HEK293 (cell line): ENCODE results near the gene HSD17B14.

ENCODE experiments used
- CTCF ChIA-PET: fragments of 350-600 bp; formaldehyde crosslinking; extraction: SDS; loops from one replicate; lab custom pipeline; 2021; ENCODE audit warnings: antibody characterized with exemption; lab: Yijun Ruan, JAX
- POLR2A ChIA-PET: fragments of 300-600 bp; formaldehyde crosslinking; extraction: SDS; loops from one replicate; lab custom pipeline; 2020; ENCODE audit warnings: antibody characterized with exemption, inconsistent platforms; lab: Yijun Ruan, JAX
- H3K27ac ChIP-seq: fragments of 200-500 bp; sonication (Bioruptor generic); 2 replicates; pipeline ENCODE4 v1.5.1; 2014; ENCODE audit warnings: low read depth, low read length, control low read depth, inconsistent platforms; ENCODE audit errors: extremely low read depth
- H3K36me3 ChIP-seq, 2 experiments: fragments of 200-500 bp in 1 of 2; sonication (Bioruptor generic) in 1 of 2; 1 replicate in 1 of 2; 2 replicates in 1 of 2; pipeline ENCODE4 v1.5.1; 2014 to 2017; ENCODE audit warnings: inconsistent platforms in 2 of 2, low read length in 2 of 2; ENCODE audit not compliant: control insufficient read depth in 2 of 2, insufficient read depth in 1 of 2
- H3K4me1 ChIP-seq: fragments of 200-500 bp; sonication (Bioruptor generic); 2 replicates; pipeline ENCODE4 v1.5.1; 2014; ENCODE audit warnings: mild to moderate bottlenecking, low read length, inconsistent platforms; ENCODE audit not compliant: control insufficient read depth, insufficient read depth
- H3K4me3 ChIP-seq: 2 replicates; pipeline ENCODE4 v1.5.1; 2011; ENCODE audit warnings: low read depth, mild to moderate bottlenecking, control low read depth, low read length, moderate library complexity
- H3K9me3 ChIP-seq: fragments of 200-500 bp; sonication (Bioruptor generic); 2 replicates; pipeline ENCODE4 v1.5.1; 2014; ENCODE audit warnings: low read depth, low read length, inconsistent platforms; ENCODE audit not compliant: control insufficient read depth, insufficient read depth
- BCL11B ChIP-seq: fragments of 450-650 bp; formaldehyde crosslinking; IDR thresholded peaks from 2 replicates; pipeline ENCODE4 v1.5.1; 2016; ENCODE audit warnings: low read depth, missing biosample characterization, missing genetic modification characterization
- MYNN ChIP-seq: fragments of 450-650 bp; formaldehyde crosslinking; IDR thresholded peaks from 2 replicates; pipeline ENCODE4 v1.5.1; 2016; ENCODE audit warnings: missing biosample characterization, missing genetic modification characterization, borderline replicate concordance
- ZBTB17 ChIP-seq: fragments of 450-650 bp; formaldehyde crosslinking; IDR thresholded peaks from 2 replicates; pipeline ENCODE4 v1.5.1; 2016; ENCODE audit warnings: missing biosample characterization, missing genetic modification characterization
- ZNF121 ChIP-seq: fragments of 450-650 bp; formaldehyde crosslinking; IDR thresholded peaks from 2 replicates; pipeline ENCODE4 v1.5.1; 2016; ENCODE audit warnings: missing biosample characterization, missing genetic modification characterization
- ZNF133 ChIP-seq: fragments of 450-650 bp; formaldehyde crosslinking; IDR thresholded peaks from 2 replicates; pipeline ENCODE4 v1.5.1; 2016; ENCODE audit warnings: missing biosample characterization, missing genetic modification characterization
- ZNF157 ChIP-seq: fragments of 450-650 bp; formaldehyde crosslinking; IDR thresholded peaks from 2 replicates; pipeline ENCODE4 v1.5.1; 2016; ENCODE audit warnings: missing biosample characterization, missing genetic modification characterization
- ZNF169 ChIP-seq: fragments of 450-650 bp; formaldehyde crosslinking; IDR thresholded peaks from 2 replicates; pipeline ENCODE4 v1.5.1; 2016; ENCODE audit warnings: missing biosample characterization, missing genetic modification characterization
- ZNF324 ChIP-seq: fragments of 450-650 bp; formaldehyde crosslinking; IDR thresholded peaks from 2 replicates; pipeline ENCODE4 v1.5.1; 2016; ENCODE audit warnings: missing biosample characterization, missing genetic modification characterization
- ZNF366 ChIP-seq: fragments of 450-650 bp; formaldehyde crosslinking; conservative IDR thresholded peaks from 2 replicates; pipeline ENCODE4 v1.5.1; 2016; ENCODE audit warnings: missing biosample characterization, missing genetic modification characterization
- ZNF404 ChIP-seq: fragments of 450-650 bp; formaldehyde crosslinking; IDR thresholded peaks from 2 replicates; pipeline ENCODE4 v1.5.1; 2017; ENCODE audit warnings: missing biosample characterization, missing genetic modification characterization
- ZNF426 ChIP-seq: fragments of 450-650 bp; formaldehyde crosslinking; IDR thresholded peaks from 2 replicates; pipeline ENCODE4 v1.5.1; 2017; ENCODE audit warnings: missing biosample characterization, missing genetic modification characterization, mild to moderate bottlenecking, inconsistent platforms, moderate library complexity
- ZNF561 ChIP-seq: fragments of 450-650 bp; IDR thresholded peaks from 2 replicates; pipeline ENCODE4 v1.5.1; 2018; ENCODE audit warnings: missing biosample characterization, missing genetic modification characterization, borderline replicate concordance
- ZNF610 ChIP-seq: fragments of 450-650 bp; formaldehyde crosslinking; IDR thresholded peaks from 2 replicates; pipeline ENCODE4 v1.5.1; 2016; ENCODE audit warnings: missing biosample characterization, missing genetic modification characterization, borderline replicate concordance
- ZNF623 ChIP-seq: fragments of 450-650 bp; formaldehyde crosslinking; IDR thresholded peaks from 2 replicates; pipeline ENCODE4 v1.5.1; 2016; ENCODE audit warnings: missing biosample characterization, missing genetic modification characterization
- ZNF624 ChIP-seq: fragments of 450-650 bp; formaldehyde crosslinking; IDR thresholded peaks from 2 replicates; pipeline ENCODE4 v1.5.1; 2017; ENCODE audit warnings: missing biosample characterization, missing genetic modification characterization
- ZNF629 ChIP-seq: fragments of 450-650 bp; formaldehyde crosslinking; IDR thresholded peaks from 2 replicates; pipeline ENCODE4 v1.5.1; 2017; ENCODE audit warnings: missing biosample characterization, missing genetic modification characterization
- ZNF701 ChIP-seq: fragments of 450-650 bp; formaldehyde crosslinking; IDR thresholded peaks from 2 replicates; pipeline ENCODE4 v1.5.1; 2016; ENCODE audit warnings: missing biosample characterization, missing genetic modification characterization
- ZXDB ChIP-seq: fragments of 450-650 bp; formaldehyde crosslinking; IDR thresholded peaks from 2 replicates; pipeline ENCODE4 v1.5.1; 2016; ENCODE audit warnings: missing biosample characterization, missing genetic modification characterization
- TF ChIP-seq, protein P1 (sequence below): fragments of 450-650 bp; formaldehyde crosslinking; IDR thresholded peaks from 2 replicates; pipeline ENCODE4 v1.5.1; 2016; ENCODE audit warnings: missing biosample characterization, missing genetic modification characterization
- TF ChIP-seq, protein P2 (sequence below): fragments of 450-650 bp; formaldehyde crosslinking; IDR thresholded peaks from 2 replicates; pipeline ENCODE4 v1.5.1; 2016; ENCODE audit warnings: missing biosample characterization, missing genetic modification characterization
- TF ChIP-seq, protein P3 (sequence below): fragments of 450-650 bp; formaldehyde crosslinking; IDR thresholded peaks from 2 replicates; pipeline ENCODE4 v1.5.1; 2017; ENCODE audit warnings: missing biosample characterization, missing genetic modification characterization
- TF ChIP-seq, protein P4 (sequence below): fragments of 450-650 bp; formaldehyde crosslinking; IDR thresholded peaks from 2 replicates; pipeline ENCODE4 v1.5.1; 2016; ENCODE audit warnings: missing biosample characterization, missing genetic modification characterization
- TF ChIP-seq, protein P5 (sequence below): fragments of 450-650 bp; IDR thresholded peaks from 2 replicates; pipeline ENCODE4 v1.5.1; 2018; ENCODE audit warnings: missing biosample characterization, mild to moderate bottlenecking, missing genetic modification characterization
- TF ChIP-seq, protein P6 (sequence below): fragments of 450-650 bp; formaldehyde crosslinking; IDR thresholded peaks from 2 replicates; pipeline ENCODE4 v1.5.1; 2016; ENCODE audit warnings: missing biosample characterization, missing genetic modification characterization

The HSD17B14 gene

DNA sequence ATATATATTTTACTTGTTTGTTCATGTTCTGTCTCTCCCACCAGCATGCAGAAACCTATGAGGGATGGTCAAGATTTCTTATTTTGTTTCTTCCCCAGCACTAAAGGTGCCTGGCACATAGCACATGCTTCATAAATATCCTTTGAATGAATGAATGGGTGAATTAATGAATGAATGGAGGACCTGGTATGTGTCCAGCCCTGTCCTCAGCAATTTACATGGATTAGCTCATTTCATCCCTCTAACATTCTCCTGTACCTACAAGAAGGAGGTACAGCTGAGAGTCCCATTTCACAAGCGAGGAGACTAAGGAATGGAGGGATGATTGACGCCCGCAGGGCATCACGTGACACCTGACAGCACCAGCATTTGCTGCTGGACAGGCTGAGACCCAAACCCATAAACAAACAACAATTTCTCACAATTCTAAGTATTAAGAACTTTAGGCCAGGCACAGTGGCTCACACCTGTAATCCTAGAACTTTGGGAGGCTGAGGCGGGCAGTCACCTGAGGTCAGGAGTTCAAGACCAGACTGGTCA is 18.6 kb downstream of the HSD17B14 start:
- Histone ChIP-seq H3K27ac (no peak overlapping the region), H3K36me3 (peaks cover 0 to 2% of the 10 kb centered on the region in 2 experiments; a peak in 2 of 3 replicates), H3K9me3 (no peaks in the 10 kb centered on the region), H3K4me3 (no peak overlapping the region), H3K4me1 (peaks cover 4% of the 10 kb centered on the region; the same call in 1 of the 2 replicates)
- TF ChIP-seq, protein P1, sequence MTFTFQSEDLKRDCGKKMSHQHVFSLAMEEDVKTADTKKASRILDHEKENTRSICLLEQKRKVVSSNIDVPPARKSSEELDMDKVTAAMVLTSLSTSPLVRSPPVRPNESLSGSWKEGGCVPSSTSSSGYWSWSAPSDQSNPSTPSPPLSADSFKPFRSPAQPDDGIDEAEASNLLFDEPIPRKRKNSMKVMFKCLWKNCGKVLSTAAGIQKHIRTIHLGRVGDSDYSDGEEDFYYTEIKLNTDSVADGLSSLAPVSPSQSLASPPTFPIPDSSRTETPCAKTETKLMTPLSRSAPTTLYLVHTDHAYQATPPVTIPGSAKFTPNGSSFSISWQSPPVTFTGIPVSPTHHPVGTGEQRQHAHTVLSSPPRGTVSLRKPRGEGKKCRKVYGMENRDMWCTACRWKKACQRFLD (tag by site-specific recombination) = no peak
- TF ChIP-seq, protein P2, sequence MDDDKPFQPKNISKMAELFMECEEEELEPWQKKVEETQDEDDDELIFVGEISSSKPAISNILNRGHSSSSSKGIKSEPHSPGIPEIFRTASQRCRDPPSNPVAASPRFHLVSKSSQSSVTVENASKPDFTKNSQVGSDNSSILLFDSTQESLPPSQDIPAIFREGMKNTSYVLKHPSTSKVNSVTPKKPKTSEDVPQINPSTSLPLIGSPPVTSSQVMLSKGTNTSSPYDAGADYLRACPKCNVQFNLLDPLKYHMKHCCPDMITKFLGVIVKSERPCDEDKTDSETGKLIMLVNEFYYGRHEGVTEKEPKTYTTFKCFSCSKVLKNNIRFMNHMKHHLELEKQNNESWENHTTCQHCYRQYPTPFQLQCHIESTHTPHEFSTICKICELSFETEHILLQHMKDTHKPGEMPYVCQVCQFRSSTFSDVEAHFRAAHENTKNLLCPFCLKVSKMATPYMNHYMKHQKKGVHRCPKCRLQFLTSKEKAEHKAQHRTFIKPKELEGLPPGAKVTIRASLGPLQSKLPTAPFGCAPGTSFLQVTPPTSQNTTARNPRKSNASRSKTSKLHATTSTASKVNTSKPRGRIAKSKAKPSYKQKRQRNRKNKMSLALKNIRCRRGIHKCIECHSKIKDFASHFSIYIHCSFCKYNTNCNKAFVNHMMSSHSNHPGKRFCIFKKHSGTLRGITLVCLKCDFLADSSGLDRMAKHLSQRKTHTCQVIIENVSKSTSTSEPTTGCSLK (tag by site-specific recombination) = no peak
- TF ChIP-seq ZNF610 (tag by site-specific recombination) (no peak), ZNF133 (tag by site-specific recombination) (no peak)
- ChIA-PET CTCF (interaction anchor here (1.0 to 3.2 kb wide), 5 partner anchors 9 to 143 kb away, joined by 3 to 13 read pairs (median 11); no protein-coding TSS in a partner anchor), POLR2A (no interaction called here)

DNA sequence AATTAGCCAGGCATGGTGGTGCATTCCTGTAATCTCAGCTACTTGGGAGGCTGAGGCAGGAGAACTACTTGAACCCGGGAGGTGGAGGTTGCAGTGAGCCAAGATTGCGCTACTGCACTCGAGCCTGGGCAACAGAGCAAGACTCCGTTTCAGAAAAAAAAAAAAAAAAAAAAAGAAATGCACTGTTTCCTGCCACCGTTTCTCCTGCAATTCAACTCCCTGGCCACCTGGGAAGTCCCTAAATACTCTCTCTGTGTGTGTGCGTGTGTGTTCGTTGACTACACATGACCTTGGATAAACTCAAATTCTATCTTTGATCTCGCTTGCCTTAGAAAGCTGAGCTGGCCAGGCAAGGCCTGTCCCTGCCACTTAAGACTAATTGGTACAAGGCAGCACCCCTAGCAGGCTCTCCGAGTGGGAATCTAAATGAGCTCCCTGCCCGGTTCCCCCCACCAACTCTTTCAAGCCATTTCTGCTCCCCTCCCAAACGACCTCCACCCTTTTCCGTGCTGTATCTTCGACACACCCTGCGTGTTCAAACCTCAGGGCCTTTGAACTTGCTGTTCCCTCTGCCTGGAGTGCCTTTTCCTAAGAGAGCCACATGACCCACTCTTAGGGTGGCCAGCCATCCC is 20.3 kb downstream of the HSD17B14 start:
- Histone ChIP-seq H3K9me3 (no peaks in the 10 kb centered on the region), H3K27ac (peak overlapping the region; percentile 47), H3K4me1 (peaks cover 4% of the 10 kb centered on the region; the same call in 1 of the 2 replicates), H3K36me3 (no peaks in the 10 kb centered on the region), H3K4me3 (no peak overlapping the region)
- ChIA-PET CTCF (interaction anchor here (0.6 to 3.2 kb wide), 10 partner anchors 9 to 1541 kb away, joined by 3 to 13 read pairs (median 4); partner anchors contain the start of genes HSD17B14 and RUVBL2), POLR2A (interaction anchor here (0.6 to 0.7 kb wide), 4 partner anchors 21 to 142 kb away, joined by 3 to 5 read pairs (median 4); no protein-coding TSS in a partner anchor)
- TF ChIP-seq ZNF133 (tag by site-specific recombination) (no peak), ZNF426 (tag by site-specific recombination) (no peak), ZNF169 (tag by site-specific recombination) (no peak), ZNF624 (tag by site-specific recombination) (no peak), ZNF701 (tag by site-specific recombination) (no peak), ZNF366 (tag by site-specific recombination) (no peak), BCL11B (tag by site-specific recombination) (no peak), ZNF324 (tag by site-specific recombination) (no peak), ZNF404 (tag by site-specific recombination) (no peak), ZNF561 (no peak), ZXDB (no peak), ZNF623 (tag by site-specific recombination) (peak; percentile 96), ZNF629 (tag by site-specific recombination) (no peak), ZNF157 (tag by site-specific recombination) (no peak), ZBTB17 (tag by site-specific recombination) (peak; percentile 38; the same call in 1 of the 2 replicates), ZNF121 (tag by site-specific recombination) (peak; percentile 59; the same call in 1 of the 2 replicates), MYNN (tag by site-specific recombination) (no peak)
- TF ChIP-seq, protein P3, sequence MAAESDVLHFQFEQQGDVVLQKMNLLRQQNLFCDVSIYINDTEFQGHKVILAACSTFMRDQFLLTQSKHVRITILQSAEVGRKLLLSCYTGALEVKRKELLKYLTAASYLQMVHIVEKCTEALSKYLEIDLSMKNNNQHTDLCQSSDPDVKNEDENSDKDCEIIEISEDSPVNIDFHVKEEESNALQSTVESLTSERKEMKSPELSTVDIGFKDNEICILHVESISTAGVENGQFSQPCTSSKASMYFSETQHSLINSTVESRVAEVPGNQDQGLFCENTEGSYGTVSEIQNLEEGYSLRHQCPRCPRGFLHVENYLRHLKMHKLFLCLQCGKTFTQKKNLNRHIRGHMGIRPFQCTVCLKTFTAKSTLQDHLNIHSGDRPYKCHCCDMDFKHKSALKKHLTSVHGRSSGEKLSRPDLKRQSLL = no peak
- TF ChIP-seq, protein P4, sequence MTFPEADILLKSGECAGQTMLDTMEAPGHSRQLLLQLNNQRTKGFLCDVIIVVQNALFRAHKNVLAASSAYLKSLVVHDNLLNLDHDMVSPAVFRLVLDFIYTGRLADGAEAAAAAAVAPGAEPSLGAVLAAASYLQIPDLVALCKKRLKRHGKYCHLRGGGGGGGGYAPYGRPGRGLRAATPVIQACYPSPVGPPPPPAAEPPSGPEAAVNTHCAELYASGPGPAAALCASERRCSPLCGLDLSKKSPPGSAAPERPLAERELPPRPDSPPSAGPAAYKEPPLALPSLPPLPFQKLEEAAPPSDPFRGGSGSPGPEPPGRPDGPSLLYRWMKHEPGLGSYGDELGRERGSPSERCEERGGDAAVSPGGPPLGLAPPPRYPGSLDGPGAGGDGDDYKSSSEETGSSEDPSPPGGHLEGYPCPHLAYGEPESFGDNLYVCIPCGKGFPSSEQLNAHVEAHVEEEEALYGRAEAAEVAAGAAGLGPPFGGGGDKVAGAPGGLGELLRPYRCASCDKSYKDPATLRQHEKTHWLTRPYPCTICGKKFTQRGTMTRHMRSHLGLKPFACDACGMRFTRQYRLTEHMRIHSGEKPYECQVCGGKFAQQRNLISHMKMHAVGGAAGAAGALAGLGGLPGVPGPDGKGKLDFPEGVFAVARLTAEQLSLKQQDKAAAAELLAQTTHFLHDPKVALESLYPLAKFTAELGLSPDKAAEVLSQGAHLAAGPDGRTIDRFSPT (tag by site-specific recombination) = no peak
- TF ChIP-seq, protein P5, sequence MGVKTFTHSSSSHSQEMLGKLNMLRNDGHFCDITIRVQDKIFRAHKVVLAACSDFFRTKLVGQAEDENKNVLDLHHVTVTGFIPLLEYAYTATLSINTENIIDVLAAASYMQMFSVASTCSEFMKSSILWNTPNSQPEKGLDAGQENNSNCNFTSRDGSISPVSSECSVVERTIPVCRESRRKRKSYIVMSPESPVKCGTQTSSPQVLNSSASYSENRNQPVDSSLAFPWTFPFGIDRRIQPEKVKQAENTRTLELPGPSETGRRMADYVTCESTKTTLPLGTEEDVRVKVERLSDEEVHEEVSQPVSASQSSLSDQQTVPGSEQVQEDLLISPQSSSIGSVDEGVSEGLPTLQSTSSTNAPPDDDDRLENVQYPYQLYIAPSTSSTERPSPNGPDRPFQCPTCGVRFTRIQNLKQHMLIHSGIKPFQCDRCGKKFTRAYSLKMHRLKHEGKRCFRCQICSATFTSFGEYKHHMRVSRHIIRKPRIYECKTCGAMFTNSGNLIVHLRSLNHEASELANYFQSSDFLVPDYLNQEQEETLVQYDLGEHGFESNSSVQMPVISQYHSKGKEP (tag by site-specific recombination) = 0 out of 2 replicates have a peak, but pooled peaks have one; percentile 44
- TF ChIP-seq, protein P6, sequence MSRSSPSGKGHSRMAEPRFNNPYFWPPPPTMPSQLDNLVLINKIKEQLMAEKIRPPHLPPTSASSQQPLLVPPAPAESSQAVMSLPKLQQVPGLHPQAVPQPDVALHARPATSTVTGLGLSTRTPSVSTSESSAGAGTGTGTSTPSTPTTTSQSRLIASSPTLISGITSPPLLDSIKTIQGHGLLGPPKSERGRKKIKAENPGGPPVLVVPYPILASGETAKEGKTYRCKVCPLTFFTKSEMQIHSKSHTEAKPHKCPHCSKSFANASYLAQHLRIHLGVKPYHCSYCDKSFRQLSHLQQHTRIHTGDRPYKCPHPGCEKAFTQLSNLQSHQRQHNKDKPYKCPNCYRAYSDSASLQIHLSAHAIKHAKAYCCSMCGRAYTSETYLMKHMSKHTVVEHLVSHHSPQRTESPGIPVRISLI (tag by site-specific recombination) = peak; percentile 82
